Measurements from ENCODE around the gene ADAMTSL3.

DNA sequence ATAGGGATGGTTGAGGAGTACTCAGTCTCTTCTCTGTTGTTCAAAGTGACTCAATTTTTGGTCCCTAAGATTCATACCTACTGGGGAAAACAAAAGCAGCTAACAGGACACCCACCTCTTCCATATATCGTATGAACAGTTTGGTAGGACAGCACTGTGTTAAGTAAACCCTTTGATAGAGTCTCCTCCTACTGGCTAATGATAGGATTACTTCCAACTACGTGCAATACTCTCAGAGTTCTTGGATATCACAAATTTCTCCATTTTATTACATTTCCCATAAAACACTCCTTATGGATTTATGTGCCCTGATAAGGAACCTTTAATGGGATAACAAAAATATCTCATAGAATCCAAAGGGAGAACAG lies 381.5 kb downstream of the ADAMTSL3 start:
- TF ChIP-seq, protein P1, sequence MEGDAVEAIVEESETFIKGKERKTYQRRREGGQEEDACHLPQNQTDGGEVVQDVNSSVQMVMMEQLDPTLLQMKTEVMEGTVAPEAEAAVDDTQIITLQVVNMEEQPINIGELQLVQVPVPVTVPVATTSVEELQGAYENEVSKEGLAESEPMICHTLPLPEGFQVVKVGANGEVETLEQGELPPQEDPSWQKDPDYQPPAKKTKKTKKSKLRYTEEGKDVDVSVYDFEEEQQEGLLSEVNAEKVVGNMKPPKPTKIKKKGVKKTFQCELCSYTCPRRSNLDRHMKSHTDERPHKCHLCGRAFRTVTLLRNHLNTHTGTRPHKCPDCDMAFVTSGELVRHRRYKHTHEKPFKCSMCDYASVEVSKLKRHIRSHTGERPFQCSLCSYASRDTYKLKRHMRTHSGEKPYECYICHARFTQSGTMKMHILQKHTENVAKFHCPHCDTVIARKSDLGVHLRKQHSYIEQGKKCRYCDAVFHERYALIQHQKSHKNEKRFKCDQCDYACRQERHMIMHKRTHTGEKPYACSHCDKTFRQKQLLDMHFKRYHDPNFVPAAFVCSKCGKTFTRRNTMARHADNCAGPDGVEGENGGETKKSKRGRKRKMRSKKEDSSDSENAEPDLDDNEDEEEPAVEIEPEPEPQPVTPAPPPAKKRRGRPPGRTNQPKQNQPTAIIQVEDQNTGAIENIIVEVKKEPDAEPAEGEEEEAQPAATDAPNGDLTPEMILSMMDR (IDR thresholded peaks at IDR 0.05): peak; percentile 63
- TF ChIP-seq EZH2 (IDR thresholded peaks at IDR 0.05): no peak
- TF ChIP-seq EZH2phosphoT487 (IDR thresholded peaks at IDR 0.05): no peak
